GM10266 (cell line): ENCODE measurements around the gene GALNT9.

Experiments
- DNase-seq: peaks from one replicate; pipeline ENCODE4 v3.0.0; 2012; ENCODE audit errors: extremely low spot score
- TF ChIP-seq, protein P1 (sequence below): IDR thresholded peaks from 2 replicates; pipeline ENCODE4 v1.5.1; 2012; ENCODE audit warnings: mild to moderate bottlenecking, low read depth; ENCODE audit not compliant: control insufficient read depth, insufficient read depth; ENCODE audit errors: missing control alignments

Gene GALNT9

DNA sequence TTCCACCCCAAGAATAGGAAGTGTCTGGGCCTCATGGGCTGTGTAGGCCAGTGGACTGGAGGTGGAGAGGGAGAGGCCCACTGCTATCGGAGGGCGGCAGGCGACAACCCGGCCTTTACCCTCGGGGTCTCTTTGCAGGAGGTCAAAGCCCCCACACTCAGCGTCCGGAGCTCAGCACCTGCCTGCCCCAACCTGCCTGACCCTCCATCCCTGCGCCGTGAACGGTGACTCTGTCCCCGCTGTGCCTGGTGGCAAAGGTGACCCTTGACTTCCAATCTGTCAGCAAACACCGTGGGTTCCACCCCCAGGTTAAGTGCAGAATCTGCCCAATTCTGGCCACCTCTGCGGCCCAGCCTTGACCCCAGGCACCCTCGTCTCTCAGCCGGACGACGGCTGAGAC, 15.7 kb upstream of the GALNT9 start:
- TF ChIP-seq, protein P1, sequence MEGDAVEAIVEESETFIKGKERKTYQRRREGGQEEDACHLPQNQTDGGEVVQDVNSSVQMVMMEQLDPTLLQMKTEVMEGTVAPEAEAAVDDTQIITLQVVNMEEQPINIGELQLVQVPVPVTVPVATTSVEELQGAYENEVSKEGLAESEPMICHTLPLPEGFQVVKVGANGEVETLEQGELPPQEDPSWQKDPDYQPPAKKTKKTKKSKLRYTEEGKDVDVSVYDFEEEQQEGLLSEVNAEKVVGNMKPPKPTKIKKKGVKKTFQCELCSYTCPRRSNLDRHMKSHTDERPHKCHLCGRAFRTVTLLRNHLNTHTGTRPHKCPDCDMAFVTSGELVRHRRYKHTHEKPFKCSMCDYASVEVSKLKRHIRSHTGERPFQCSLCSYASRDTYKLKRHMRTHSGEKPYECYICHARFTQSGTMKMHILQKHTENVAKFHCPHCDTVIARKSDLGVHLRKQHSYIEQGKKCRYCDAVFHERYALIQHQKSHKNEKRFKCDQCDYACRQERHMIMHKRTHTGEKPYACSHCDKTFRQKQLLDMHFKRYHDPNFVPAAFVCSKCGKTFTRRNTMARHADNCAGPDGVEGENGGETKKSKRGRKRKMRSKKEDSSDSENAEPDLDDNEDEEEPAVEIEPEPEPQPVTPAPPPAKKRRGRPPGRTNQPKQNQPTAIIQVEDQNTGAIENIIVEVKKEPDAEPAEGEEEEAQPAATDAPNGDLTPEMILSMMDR, result no peak
- no peak for DNase-seq

GRCh38 chr12:132344601-132345000, 15.2 kb upstream of the GALNT9 start:
- TF ChIP-seq, protein P1, result no peak

DNA sequence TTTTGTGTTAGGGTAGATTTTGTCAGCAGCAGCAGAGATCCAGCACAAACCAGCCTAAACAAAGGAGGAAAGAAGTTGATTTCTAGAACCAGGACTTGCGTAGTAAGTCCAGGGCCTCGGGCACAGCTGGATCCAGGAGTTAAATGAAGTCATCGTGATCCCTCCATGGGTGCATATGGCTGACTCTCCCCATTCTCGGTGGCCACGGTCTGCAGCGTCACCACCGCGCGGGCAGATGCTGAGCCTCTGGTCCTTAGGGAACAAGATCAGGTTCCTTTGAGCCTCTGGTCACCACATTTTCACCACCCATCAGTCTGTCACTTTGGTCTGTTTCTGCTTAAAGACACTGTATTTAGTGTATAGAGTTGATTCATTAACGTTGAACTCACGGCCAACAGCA, 14.8 kb upstream of the GALNT9 start:
- no peak for DNase-seq
- TF ChIP-seq, protein P1, result no peak

More at GRCh38 chr12:132344601-132345000, 15.2 kb upstream of the GALNT9 start:
- DNase-seq, result no peak

DNA sequence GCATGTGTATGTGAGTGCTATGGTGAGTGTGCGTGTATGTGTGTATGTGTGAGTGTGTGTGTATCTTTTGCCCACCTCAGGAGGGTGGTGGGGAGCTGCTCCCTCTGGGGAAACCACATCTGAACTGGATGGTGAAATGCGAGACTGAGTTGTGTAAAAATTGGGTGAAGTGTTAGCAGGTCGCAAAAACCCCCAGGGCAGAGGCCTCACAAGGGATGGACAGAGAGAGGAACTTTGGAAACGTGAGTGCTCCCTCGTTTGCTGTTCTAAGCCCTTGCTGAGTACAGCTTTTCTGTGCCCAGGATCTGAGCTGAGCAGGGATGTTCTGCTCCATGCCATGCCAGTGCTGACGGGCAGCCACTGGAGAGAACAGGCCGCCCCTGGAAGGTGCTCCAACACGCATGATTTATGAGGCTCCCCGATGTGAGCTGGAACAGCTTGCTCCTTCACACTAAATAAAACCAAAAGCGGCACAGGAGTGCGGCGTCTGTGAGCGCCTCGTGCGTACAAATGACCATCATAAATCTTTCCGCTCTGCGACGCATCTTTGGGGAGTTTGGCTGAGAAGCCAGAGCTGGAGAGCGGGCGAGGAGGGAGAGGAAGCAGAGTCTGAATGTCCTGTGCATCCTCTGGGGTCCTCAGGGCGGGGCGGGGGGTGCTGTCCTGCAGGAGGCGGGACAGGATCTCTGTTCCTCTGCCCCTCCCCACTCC, 14.1 kb upstream of the GALNT9 start:
- TF ChIP-seq, protein P1, result no peak
- no peak for DNase-seq

DNA sequence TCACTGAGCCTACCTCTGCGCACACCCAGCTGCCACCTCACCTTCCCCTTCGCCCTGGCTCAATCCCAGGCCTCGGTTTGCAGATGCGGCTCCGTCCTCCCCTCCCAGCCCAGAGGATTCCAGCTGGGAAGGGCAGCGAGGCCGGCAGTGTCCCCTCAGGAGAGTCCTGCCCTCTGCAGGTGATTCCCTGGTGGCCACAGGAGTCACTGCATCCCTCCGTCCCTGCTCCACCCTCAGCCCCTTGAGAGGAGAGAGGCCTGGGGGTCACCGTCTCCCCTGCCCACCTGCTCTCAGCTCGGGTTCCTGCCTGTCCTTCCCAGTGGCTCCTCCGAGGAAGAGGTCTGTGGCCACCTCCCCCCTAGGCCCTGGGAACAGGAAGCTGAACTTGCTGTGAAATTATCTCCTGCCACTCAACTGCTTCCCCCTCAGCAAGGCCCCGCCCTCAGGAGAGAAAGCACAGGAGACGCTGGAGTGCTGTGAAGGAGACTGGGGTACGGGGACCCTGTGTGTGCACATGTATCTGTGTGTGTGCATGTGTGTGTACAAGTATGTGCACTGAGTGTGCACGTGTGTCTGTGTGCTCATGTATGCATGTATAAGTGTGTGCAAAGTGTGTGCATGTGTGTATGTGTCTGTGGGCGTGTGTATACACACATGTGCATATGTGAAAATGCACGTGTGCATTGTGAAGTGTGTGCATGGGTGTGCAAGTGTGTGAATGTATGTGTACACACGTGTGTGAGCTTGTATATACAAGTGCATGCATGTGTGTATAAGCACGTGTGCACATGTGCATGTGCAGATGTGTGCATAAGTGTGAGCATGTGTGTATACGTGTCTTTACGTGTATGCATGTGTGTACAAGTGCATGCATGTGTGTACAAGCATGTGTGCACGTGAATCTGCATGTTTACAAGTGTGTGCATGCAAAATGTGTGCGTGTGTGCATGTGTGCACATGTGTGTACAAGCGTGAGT, 13.2 kb upstream of the GALNT9 start:
- no peak for DNase-seq
- TF ChIP-seq, protein P1, result no peak

DNA sequence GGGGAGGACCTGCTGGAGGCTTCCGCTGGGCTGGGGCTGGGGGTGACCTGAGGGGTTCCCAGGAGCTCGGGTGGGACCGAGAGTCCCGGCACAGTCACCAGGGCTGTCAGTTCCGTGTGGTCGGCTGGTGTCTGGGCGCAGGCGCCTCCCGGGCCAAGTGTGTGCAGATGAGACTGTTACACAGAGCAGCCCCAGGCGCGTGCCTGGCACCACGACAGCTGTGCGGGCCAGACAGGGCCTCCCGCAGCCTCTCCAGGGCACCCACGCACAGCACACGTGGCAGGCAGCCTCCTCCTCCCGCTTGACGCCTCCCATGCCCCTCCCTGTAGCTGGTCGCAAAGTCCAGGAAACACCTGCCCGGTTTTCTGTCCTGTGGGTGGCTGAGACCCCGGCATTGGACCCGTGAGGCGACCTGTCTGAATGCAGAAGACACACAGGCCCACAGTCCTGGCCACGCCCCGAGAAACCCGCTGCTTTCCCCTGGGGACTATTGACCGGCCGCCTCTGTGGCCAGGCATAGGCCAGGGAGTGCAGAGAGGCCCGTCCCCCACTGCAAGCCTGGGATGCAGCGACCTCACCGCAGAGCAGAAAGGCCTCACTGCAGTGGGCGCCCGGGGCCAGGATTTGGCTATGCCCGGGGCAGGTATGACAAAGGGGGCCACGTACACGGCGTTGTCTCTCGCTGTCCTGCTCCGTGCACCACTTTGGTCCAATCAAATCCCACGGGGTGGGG, 12.1 kb upstream of the GALNT9 start:
- TF ChIP-seq, protein P1, result no peak
- no peak for DNase-seq
